Progenitor cell of endocrine pancreas (in vitro differentiated cells): Measurements from ENCODE around the gene PREP. TPM values are rescaled to one million over a fixed set of nuclear protein-coding genes. Genes with fewer than 3 reads are reported as not detected.
"Not testable (repeated sequence)": the region's sequence is repeated elsewhere in the genome, so short reads cannot be mapped to it uniquely, and the experiment has no call there.

Experiments used
- DNase-seq: peaks from one replicate; pipeline ENCODE4 v3.0.0; 2021; ENCODE audit warnings: low spot score; ENCODE audit not compliant: unreplicated experiment
- H3K27ac Mint-ChIP-seq: 2 replicates; pipeline ENCODE4 v1.8.0; 2021; ENCODE audit warnings: mild to moderate bottlenecking, moderate library complexity, mixed read lengths
- H3K27me3 Mint-ChIP-seq: 2 replicates; pipeline ENCODE4 v1.8.0; 2021; ENCODE audit warnings: mixed read lengths
- H3K36me3 Mint-ChIP-seq: 2 replicates; pipeline ENCODE4 v1.8.0; 2022; ENCODE audit warnings: mixed read lengths; ENCODE audit not compliant: insufficient read depth
- H3K4me1 Mint-ChIP-seq: 2 replicates; pipeline ENCODE4 v1.8.0; 2021; ENCODE audit warnings: low read depth, mixed read lengths
- H3K4me3 Mint-ChIP-seq: 2 replicates; pipeline ENCODE4 v1.8.0; 2021; ENCODE audit warnings: low read depth, mild to moderate bottlenecking, moderate library complexity, mixed read lengths
- H3K9me3 Mint-ChIP-seq: 2 replicates; pipeline ENCODE4 v1.8.0; 2021; ENCODE audit warnings: low read depth, mixed read lengths
- total RNA-seq: library from RNA; stranded (reverse); gene quantifications from 2 replicates; pipeline ENCODE4 v1.2.1, GENCODE V29; 2021
- TF ChIP-seq, protein P1 (sequence below): fragments of 200-600 bp; sonication (generic); IDR thresholded peaks from one replicate; pipeline ENCODE4 v1.5.0; 2021; ENCODE audit warnings: antibody characterized with exemption, mild to moderate bottlenecking; ENCODE audit not compliant: unreplicated experiment

The PREP gene
- total RNA-seq, 1 donor from 2014 or later: 43.3 TPM

- H3K27ac Mint-ChIP-seq: no peak overlapping the region
- TF ChIP-seq, protein P1, sequence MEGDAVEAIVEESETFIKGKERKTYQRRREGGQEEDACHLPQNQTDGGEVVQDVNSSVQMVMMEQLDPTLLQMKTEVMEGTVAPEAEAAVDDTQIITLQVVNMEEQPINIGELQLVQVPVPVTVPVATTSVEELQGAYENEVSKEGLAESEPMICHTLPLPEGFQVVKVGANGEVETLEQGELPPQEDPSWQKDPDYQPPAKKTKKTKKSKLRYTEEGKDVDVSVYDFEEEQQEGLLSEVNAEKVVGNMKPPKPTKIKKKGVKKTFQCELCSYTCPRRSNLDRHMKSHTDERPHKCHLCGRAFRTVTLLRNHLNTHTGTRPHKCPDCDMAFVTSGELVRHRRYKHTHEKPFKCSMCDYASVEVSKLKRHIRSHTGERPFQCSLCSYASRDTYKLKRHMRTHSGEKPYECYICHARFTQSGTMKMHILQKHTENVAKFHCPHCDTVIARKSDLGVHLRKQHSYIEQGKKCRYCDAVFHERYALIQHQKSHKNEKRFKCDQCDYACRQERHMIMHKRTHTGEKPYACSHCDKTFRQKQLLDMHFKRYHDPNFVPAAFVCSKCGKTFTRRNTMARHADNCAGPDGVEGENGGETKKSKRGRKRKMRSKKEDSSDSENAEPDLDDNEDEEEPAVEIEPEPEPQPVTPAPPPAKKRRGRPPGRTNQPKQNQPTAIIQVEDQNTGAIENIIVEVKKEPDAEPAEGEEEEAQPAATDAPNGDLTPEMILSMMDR: no peak
- no peak overlapping the region for H3K4me3 Mint-ChIP-seq
- peaks cover 21% of the 10 kb centered on the region for H3K4me1 Mint-ChIP-seq
- peaks cover 4% of the 10 kb centered on the region for H3K27me3 Mint-ChIP-seq
- H3K9me3 Mint-ChIP-seq: no peaks in the 10 kb centered on the region
- DNase-seq: no peak
- H3K36me3 Mint-ChIP-seq: no peaks in the 10 kb centered on the region
Observed at GRCh38 chr6:105430685-105431084, 27.8 kb upstream of the PREP start.

- DNase-seq: no peak
- Mint-ChIP-seq H3K36me3 (no peaks in the 10 kb centered on the region), H3K27ac (no peak overlapping the region), H3K27me3 (peaks cover 4% of the 10 kb centered on the region), H3K4me3 (no peak overlapping the region), H3K4me1 (peaks cover 21% of the 10 kb centered on the region), H3K9me3 (no peaks in the 10 kb centered on the region)
- TF ChIP-seq, protein P1: no peak
Observed at GRCh38 chr6:105429676-105430075, 26.8 kb upstream of the PREP start.

GRCh38 chr6:105428342-105428957 lies 25.6 kb upstream of the PREP start:
- H3K27ac Mint-ChIP-seq: peak overlapping the region; percentile 12
- TF ChIP-seq, protein P1: no peak
- no peak for DNase-seq
- no peaks in the 10 kb centered on the region for H3K9me3 Mint-ChIP-seq
- H3K27me3 Mint-ChIP-seq: peaks cover 4% of the 10 kb centered on the region
- H3K4me1 Mint-ChIP-seq: peaks cover 21% of the 10 kb centered on the region
- H3K4me3 Mint-ChIP-seq: no peak overlapping the region
- no peaks in the 10 kb centered on the region for H3K36me3 Mint-ChIP-seq

GRCh38 chr6:105424175-105424783 lies 21.4 kb upstream of the PREP start:
- peak; percentile 43 for DNase-seq
- Mint-ChIP-seq H3K4me1 (peaks cover 13% of the 10 kb centered on the region), H3K27ac (no peak overlapping the region)

DNA sequence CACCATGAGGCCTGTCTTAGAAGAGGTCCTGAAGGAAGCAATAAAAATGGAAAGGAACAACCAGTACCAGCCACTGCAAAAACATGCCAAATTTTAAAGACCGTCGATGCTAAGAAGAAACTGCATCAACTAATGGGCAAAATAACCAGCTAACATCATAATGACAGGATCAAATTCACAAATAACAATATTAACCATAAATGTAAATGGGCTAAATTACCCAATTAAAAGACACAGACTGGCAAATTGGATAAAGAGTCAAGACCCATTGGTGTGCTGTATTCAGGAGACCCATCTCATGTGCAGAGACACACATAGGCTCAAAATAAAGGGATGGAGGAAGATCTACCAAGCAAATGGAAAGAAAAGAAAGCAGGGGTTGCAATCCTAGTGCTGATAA lies 14.1 kb upstream of the PREP start:
- H3K4me3 Mint-ChIP-seq, H3K4me1 Mint-ChIP-seq, H3K27ac Mint-ChIP-seq, H3K27me3 Mint-ChIP-seq, DNase-seq, H3K36me3 Mint-ChIP-seq: not testable (repeated sequence)
- peaks cover 48% of the 10 kb centered on the region for H3K9me3 Mint-ChIP-seq

More at GRCh38 chr6:105424175-105424783, 21.4 kb upstream of the PREP start:
- H3K27me3 Mint-ChIP-seq: peaks cover 4% of the 10 kb centered on the region
- H3K4me3 Mint-ChIP-seq: no peak overlapping the region
- H3K36me3 Mint-ChIP-seq: no peaks in the 10 kb centered on the region
- TF ChIP-seq, protein P1: peak; percentile 78
- H3K9me3 Mint-ChIP-seq: peaks cover under 1% of the 10 kb centered on the region

GRCh38 chr6:105409734-105410133 lies 6.9 kb upstream of the PREP start:
- Mint-ChIP-seq H3K36me3 (peaks cover 6% of the 10 kb centered on the region), H3K27me3 (peaks cover 4% of the 10 kb centered on the region), H3K4me3 (no peak overlapping the region), H3K27ac (no peak overlapping the region), H3K9me3 (peaks cover 34% of the 10 kb centered on the region), H3K4me1 (no peaks in the 10 kb centered on the region)
- TF ChIP-seq, protein P1: no peak
- DNase-seq: no peak
